Ascending aorta (tissue), 2 donors: Measurements from ENCODE around the gene KPNA6. TPM values are rescaled to one million over a fixed set of nuclear protein-coding genes. Genes with fewer than 3 reads are reported as not detected.
"Not testable (repeated sequence)": the region's sequence is repeated elsewhere in the genome, so short reads cannot be mapped to it uniquely, and the experiment has no call there.

Experiments used
- DNase-seq, 2 donors: peaks; one replicate each; pipeline ENCODE4 v3.0.0-alpha.2; 2019; ENCODE audit warnings: low spot score in 2 of 2
- H3K27ac ChIP-seq, 2 donors: fragments of 200-600 bp; sonication (generic); one replicate each; pipeline ENCODE4 v1.5.1; 2016 to 2017; ENCODE audit warnings: mild to moderate bottlenecking in 1 of 2
- H3K27me3 ChIP-seq: fragments of 200-600 bp; sonication (generic); one replicate; pipeline ENCODE4 v1.5.1; 2017
- H3K36me3 ChIP-seq, 2 donors: fragments of 200-600 bp; sonication (generic); one replicate each; pipeline ENCODE4 v1.5.1; 2016
- H3K4me1 ChIP-seq, 2 donors: fragments of 200-600 bp; sonication (generic); one replicate each; pipeline ENCODE4 v1.5.1; 2016 to 2017; ENCODE audit warnings: mild to moderate bottlenecking in 1 of 2
- H3K4me3 ChIP-seq, 2 donors: fragments of 200-600 bp; sonication (generic); one replicate each; pipeline ENCODE4 v1.5.1; 2016 to 2017; ENCODE audit warnings: mild to moderate bottlenecking in 1 of 2
- H3K9me3 ChIP-seq, 2 donors: fragments of 200-600 bp; sonication (generic); one replicate each; pipeline ENCODE4 v1.5.1; 2016
- intact Hi-C: fragments of 100-400 bp; cut with DNase I; formaldehyde crosslinking; loops from one replicate; pipeline ENCODE4 v1.15.1; 2023
- total RNA-seq: library from RNA; depleted of rRNA; stranded (reverse); fragments of >200 nt; gene quantifications from one replicate; pipeline ENCODE4 v1.1.0, GENCODE V29; 2016
- TF ChIP-seq, protein P1 (sequence below), 3 experiments: fragments of 200-600 bp in 2 of 3; fragments of 450-650 bp in 1 of 3; sonication (generic) in 2 of 3; IDR thresholded peaks; one replicate each; pipeline ENCODE4 v1.5.1; 2016 to 2019; ENCODE audit warnings: antibody characterized with exemption in 3 of 3, mild to moderate bottlenecking in 1 of 3, moderate library complexity in 1 of 3

Gene KPNA6
- 26.1 TPM for total RNA-seq

DNA sequence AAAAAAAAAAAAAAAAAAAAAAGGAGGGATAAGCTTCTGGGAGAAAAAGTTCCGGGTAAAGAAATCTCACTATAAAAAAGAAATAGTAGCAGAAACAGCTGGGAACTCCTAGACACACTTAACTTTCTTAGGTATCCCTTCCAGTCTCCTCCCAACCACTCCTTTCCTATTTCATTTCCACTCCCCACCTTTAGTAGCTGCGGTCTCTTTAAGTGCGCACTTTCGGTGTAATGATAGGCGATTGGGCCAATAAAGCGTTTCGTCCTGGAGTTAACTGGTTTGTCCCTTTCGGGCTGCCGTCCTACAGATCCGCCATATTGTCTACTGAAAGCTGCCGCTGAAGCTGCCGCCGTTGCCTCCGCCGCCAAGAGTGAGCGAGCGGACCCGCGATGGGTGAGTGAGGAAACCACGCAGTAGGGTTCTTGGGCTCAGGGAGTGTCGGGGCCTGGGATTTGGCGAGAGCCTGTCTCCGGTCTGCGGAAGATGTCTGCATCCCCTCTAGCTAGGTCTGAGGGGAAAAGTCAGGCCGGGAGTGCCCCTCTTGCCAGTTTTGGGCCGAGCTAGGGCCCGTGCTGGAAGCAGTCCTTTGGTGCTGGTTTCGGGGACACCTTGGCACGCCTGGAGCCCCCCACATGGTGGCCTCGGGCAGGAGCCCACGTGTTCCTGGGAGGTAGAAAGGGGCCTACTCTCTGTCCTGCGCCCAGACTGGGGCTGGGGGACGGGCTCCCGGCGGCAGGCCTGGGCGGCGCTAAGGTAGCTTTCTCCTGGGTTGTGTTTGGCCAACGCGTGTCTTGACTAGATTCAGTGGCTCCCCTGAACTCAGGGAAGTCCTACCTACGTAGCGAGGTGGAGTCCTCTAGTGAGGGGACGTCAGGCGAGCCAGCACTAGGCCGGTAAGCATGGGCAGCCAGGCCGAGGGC, at the start of gene KPNA6:
Gene KPNA6, plus strand, starts transcription at position 315 of the 920 bp plus-strand sequence. Its CDS starts 75 bp downstream, at position 390.
- Histone ChIP-seq H3K27ac (peak within 1 kb of the TSS; percentile 87 to 92), H3K36me3 (no peaks in the 10 kb centered on the region), H3K4me1 (peaks cover 4 to 38% of the 10 kb centered on the region in 2 donors), H3K9me3 (no peaks in the 10 kb centered on the region), H3K27me3 (no peaks in the 10 kb centered on the region), H3K4me3 (peak within 1 kb of the TSS; percentile 80 to 92)
- TF ChIP-seq, protein P1, sequence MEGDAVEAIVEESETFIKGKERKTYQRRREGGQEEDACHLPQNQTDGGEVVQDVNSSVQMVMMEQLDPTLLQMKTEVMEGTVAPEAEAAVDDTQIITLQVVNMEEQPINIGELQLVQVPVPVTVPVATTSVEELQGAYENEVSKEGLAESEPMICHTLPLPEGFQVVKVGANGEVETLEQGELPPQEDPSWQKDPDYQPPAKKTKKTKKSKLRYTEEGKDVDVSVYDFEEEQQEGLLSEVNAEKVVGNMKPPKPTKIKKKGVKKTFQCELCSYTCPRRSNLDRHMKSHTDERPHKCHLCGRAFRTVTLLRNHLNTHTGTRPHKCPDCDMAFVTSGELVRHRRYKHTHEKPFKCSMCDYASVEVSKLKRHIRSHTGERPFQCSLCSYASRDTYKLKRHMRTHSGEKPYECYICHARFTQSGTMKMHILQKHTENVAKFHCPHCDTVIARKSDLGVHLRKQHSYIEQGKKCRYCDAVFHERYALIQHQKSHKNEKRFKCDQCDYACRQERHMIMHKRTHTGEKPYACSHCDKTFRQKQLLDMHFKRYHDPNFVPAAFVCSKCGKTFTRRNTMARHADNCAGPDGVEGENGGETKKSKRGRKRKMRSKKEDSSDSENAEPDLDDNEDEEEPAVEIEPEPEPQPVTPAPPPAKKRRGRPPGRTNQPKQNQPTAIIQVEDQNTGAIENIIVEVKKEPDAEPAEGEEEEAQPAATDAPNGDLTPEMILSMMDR (IDR thresholded peaks at IDR 0.05) = peak in 1 of 3 experiments; percentile 5
- peak; percentile 55 to 95 for DNase-seq
- intact Hi-C loops = loop anchor here (1.0 to 5.0 kb wide), 3 partner anchors 35 to 134 kb away; partner anchors contain the start of genes TMEM39B and TXLNA

DNA sequence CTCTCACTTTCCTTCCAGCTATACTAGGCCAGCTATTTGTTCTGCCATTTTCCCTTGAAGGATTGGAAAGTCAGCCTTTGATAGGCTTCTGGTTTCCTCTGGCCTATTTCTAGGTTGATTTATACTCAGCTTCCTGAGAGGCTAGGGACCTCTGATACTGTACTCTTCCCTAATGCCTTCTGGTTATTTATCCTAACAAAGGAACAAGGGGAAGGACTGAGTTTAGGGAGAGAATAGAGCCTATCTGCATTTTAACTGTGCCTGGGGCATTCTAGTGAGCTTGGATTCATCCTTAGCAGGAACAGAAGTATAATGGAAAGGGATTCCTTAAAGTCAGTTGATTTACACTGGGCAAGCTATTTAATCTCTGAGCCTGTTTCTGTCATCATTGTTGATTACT, 46.9 kb upstream of the KPNA6 start:
- Histone ChIP-seq H3K27ac (peak overlapping the region; percentile 35 to 70), H3K9me3 (no peaks in the 10 kb centered on the region), H3K27me3 (no peaks in the 10 kb centered on the region), H3K4me1 (peaks cover 0 to 18% of the 10 kb centered on the region in 2 donors), H3K4me3 (no peak overlapping the region), H3K36me3 (peaks cover 27 to 36% of the 10 kb centered on the region in 2 donors)
- no peak for DNase-seq
- intact Hi-C loops = loop anchor here (5.0 to 10.0 kb wide), 6 partner anchors 99 to 476 kb away; partner anchors contain the start of genes ADGRB2 and PTP4A2
- TF ChIP-seq, protein P1 (IDR thresholded peaks at IDR 0.05) = no peak

DNA sequence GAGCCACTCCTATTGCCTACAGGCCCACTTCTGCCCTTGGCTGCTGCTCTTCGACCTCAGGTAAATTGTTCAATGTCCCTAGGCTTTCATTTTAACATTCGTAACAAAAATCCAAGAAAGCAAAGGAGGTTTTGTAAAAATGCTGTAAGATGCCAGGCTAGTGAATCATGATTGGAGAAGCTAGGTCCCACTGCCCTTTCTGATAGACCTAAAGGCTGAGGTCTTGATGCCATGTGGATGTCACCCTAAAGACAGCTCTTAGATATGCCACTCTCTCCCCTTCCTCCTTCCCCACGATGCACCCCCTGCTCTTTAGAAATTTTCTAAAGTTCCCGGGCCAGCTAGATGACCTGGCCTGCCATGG, 45.0 kb upstream of the KPNA6 start:
- TF ChIP-seq, protein P1 (IDR thresholded peaks at IDR 0.05) = no peak
- Histone ChIP-seq H3K4me1 (peaks cover 3 to 33% of the 10 kb centered on the region in 2 donors), H3K4me3 (no peak overlapping the region), H3K27me3 (no peaks in the 10 kb centered on the region), H3K9me3 (no peaks in the 10 kb centered on the region), H3K36me3 (peaks cover 19 to 29% of the 10 kb centered on the region in 2 donors), H3K27ac (peak overlapping the region; percentile 70 to 91)
- DNase-seq = no peak
- intact Hi-C loops = loop anchor here (1.0 to 10.0 kb wide), 7 partner anchors 50 to 478 kb away; partner anchors contain the start of genes ADGRB2, KHDRBS1 and PTP4A2

DNA sequence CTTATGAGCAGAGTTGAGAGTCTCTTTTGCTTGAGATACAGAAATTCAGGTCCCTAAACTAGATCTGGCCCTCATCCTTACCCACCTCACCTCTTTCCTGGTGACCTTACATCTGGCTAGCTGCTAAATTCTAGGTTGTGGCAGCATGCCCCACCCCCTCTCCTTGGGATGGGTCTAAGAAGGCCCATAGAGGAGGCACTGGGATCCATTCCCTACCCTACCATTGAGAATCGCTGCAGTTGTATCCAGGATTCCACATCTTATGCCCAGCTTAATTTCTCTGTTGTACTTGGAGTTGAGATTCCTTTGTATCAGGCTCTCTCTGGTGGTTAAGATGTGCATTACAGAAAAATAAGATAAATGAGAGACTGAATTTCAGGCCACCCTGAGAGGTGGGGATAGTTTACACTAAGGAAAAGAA, 44.6 kb upstream of the KPNA6 start:
- Histone ChIP-seq H3K27me3 (no peaks in the 10 kb centered on the region), H3K9me3 (no peaks in the 10 kb centered on the region), H3K36me3 (peaks cover 14 to 25% of the 10 kb centered on the region in 2 donors), H3K4me1 (peaks cover 3 to 35% of the 10 kb centered on the region in 2 donors), H3K27ac (peak overlapping the region; percentile 70 to 91), H3K4me3 (no peak overlapping the region)
- intact Hi-C loops = loop anchor here (5.0 to 10.0 kb wide), 6 partner anchors 101 to 478 kb away; partner anchors contain the start of genes ADGRB2 and PTP4A2
- TF ChIP-seq, protein P1 (IDR thresholded peaks at IDR 0.05) = peak; percentile 49 to 65 (median 65)
- DNase-seq = no peak

DNA sequence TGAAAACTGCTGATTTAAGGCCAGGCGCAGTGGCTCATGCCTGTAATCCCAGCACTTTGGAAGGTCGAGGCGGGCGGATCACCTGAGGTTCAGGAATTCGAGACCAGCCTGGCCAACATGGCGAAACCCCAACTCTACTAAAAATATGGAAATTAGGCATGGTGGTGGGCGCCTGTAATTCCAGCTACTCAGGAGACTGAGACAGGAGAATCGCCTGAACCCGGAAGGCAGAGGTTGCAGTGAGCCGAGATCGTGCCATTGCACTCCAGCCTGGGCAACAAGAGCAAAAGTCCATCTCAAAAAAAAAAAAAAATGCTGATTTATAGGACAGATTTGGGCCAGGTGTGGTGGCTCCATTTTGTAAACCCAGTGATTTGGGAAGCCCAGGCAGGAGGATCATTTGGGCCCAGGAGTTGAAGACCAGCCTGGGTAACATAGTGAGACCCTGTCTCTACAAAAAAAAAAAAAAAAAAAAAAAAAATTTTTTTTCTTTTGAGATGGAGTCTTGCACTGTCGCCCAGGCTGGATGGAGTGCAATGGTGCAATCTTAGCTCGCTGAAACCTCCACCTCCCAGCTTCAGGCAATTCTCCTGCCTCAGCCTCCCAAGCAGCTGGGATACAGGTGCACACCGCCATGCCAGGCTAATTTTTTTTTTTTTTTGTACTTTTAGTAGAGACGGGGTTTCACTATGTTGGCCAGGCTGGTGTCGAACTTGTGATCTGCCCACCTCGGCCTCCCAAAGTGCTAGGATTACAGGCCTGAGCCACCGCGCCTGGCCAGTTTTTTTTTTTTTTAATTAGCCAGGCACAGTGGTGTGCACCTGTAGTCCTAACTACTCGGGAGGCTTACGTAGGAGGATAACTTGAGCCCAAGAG, 42.0 kb upstream of the KPNA6 start:
- H3K4me3 ChIP-seq, H3K9me3 ChIP-seq, DNase-seq, H3K27me3 ChIP-seq, H3K36me3 ChIP-seq: not testable (repeated sequence)
- H3K4me1 ChIP-seq = peaks cover 3 to 35% of the 10 kb centered on the region in 2 donors
- H3K27ac ChIP-seq = peak overlapping the region; percentile 66 to 70
- intact Hi-C loops = loop anchor here (10.0 kb wide), 2 partner anchors 401 to 481 kb away; no protein-coding TSS in a partner anchor
